A549 (cell line): ENCODE measurements around the gene STRN3. TPM values are rescaled to one million over a fixed set of nuclear protein-coding genes. Genes with fewer than 3 reads are reported as not detected.
A peak's percentile ranks its signal among the peaks of the same experiment; 100 is the strongest.

Experiments used
- ATAC-seq, 2 experiments: fragments of 200-7000 bp in 1 of 2; fragments of >200 bp in 1 of 2; cut with Nextera tagmentation in 1 of 2; cut with Tn5 transposase in 1 of 2; 3 replicates each; pipeline versions ENCODE4 v1.8.0 to v1.9.1; 2018 to 2020; ENCODE audit warnings: mild to moderate bottlenecking in 1 of 2, moderate library complexity in 1 of 2
- CTCF ChIA-PET: fragments of 300-600 bp; sonication (Branson Sonifier 250); formaldehyde crosslinking; extraction: SDS; loops from one replicate; lab custom pipeline; 2021; ENCODE audit warnings: antibody characterized with exemption, inconsistent platforms; lab: Yijun Ruan, JAX
- POLR2A ChIA-PET: fragments of 350-600 bp; formaldehyde crosslinking; extraction: SDS; loops from one replicate; lab custom pipeline; 2021; ENCODE audit warnings: antibody characterized with exemption, inconsistent platforms; lab: Yijun Ruan, JAX
- DNase-seq, 2 experiments: peaks; one replicate each; pipeline versions ENCODE4 v3.0.0 to v3.0.0-alpha.2; 2011 to 2016; ENCODE audit warnings: low read depth in 1 of 2, low spot score in 1 of 2
- FAIRE-seq: peaks from 2 replicates; lab custom pipeline; 2011; peaks lifted over from hg19 to GRCh38; lab: Jason Lieb, UNC
- H3K27ac ChIP-seq, 2 experiments: fragments of >200 bp; sonication (Bioruptor Twin); formaldehyde crosslinking; 3 replicates each; pipeline ENCODE4 v1.5.1; 2016 to 2017
- H3K4me1 ChIP-seq: fragments of >200 bp; sonication (Bioruptor Twin); formaldehyde crosslinking; 3 replicates; pipeline ENCODE4 v1.6.1; 2016
- H3K4me2 ChIP-seq: fragments of >200 bp; sonication (Bioruptor Twin); formaldehyde crosslinking; 3 replicates; pipeline ENCODE4 v1.6.1; 2016
- H3K4me3 ChIP-seq: fragments of >200 bp; sonication (Bioruptor Twin); formaldehyde crosslinking; 3 replicates; pipeline ENCODE4 v1.5.1; 2016
- H3K9me3 ChIP-seq: fragments of >200 bp; sonication (Bioruptor Twin); formaldehyde crosslinking; 3 replicates; pipeline ENCODE4 v1.6.1; 2016
- ATOH8 ChIP-seq: fragments of 250-450 bp; sonication (Bioruptor Pico); IDR thresholded peaks from 2 replicates; pipeline ENCODE4 v1.5.0; 2020; ENCODE audit warnings: low read depth, mild to moderate bottlenecking, moderate library complexity
- BCL3 ChIP-seq: fragments of >200 bp; sonication (Bioruptor Twin); formaldehyde crosslinking; IDR thresholded peaks from 3 replicates; pipeline ENCODE4 v1.6.1; 2016
- BHLHE40 ChIP-seq: IDR thresholded peaks from 2 replicates; pipeline ENCODE4 v1.6.1; 2012; ENCODE audit warnings: low read depth, low read length, inconsistent platforms
- CTCF ChIP-seq: fragments of >200 bp; sonication (Bioruptor Twin); formaldehyde crosslinking; IDR thresholded peaks from 3 replicates; pipeline ENCODE4 v1.5.1; 2016
- EHMT2 ChIP-seq: fragments of 200-600 bp; sonication (generic); IDR thresholded peaks from 2 replicates; pipeline ENCODE4 v1.6.1; 2016; ENCODE audit warnings: antibody characterized with exemption, low read depth, mild to moderate bottlenecking, moderate library complexity
- HDAC2 ChIP-seq: fragments of 200-600 bp; sonication (generic); IDR thresholded peaks from 2 replicates; pipeline ENCODE4 v1.6.1; 2016
- HMGXB4 ChIP-seq: fragments of 250-450 bp; sonication (Bioruptor Pico); IDR thresholded peaks from 2 replicates; pipeline ENCODE4 v1.5.0; 2021; ENCODE audit warnings: mild to moderate bottlenecking, moderate library complexity, borderline replicate concordance
- HOXB13 ChIP-seq: fragments of 250-450 bp; sonication (Bioruptor Pico); IDR thresholded peaks from 2 replicates; pipeline ENCODE4 v1.5.0; 2020; ENCODE audit warnings: low read depth, mild to moderate bottlenecking, moderate library complexity
- JUN ChIP-seq, 2 experiments: fragments of >200 bp; sonication (Bioruptor Twin); formaldehyde crosslinking; IDR thresholded peaks; 2 replicates in 1 of 2; 3 replicates in 1 of 2; pipeline ENCODE4 v1.6.1; 2016 to 2017
- NFE2L2 ChIP-seq: fragments of 150-350 bp; conservative IDR thresholded peaks from 2 replicates; pipeline ENCODE4 v1.6.1; 2014; ENCODE audit warnings: low read length
- NR3C1 ChIP-seq: fragments of >200 bp; sonication (Bioruptor Twin); formaldehyde crosslinking; IDR thresholded peaks from 3 replicates; pipeline ENCODE4 v1.6.1; 2017
- PBX3 ChIP-seq: IDR thresholded peaks from 2 replicates; pipeline ENCODE4 v1.6.1; 2012
- PHF8 ChIP-seq: fragments of 200-600 bp; sonication (generic); IDR thresholded peaks from 2 replicates; pipeline ENCODE4 v1.6.1; 2016; ENCODE audit warnings: low read depth, mild to moderate bottlenecking, antibody characterized with exemption, moderate library complexity, borderline replicate concordance
- POLR2A ChIP-seq: IDR thresholded peaks from 2 replicates; pipeline ENCODE4 v1.6.1; 2012; ENCODE audit warnings: mild to moderate bottlenecking, low read length
- POLR2AphosphoS2 ChIP-seq: conservative IDR thresholded peaks from 2 replicates; pipeline ENCODE4 v1.6.1; 2012; ENCODE audit warnings: low read length, improper control_type of control experiment, inconsistent platforms
- RNF2 ChIP-seq: fragments of 200-600 bp; sonication (generic); IDR thresholded peaks from 2 replicates; pipeline ENCODE4 v1.6.1; 2016; ENCODE audit warnings: low read depth, mild to moderate bottlenecking, antibody characterized with exemption, moderate library complexity, borderline replicate concordance
- SMC3 ChIP-seq: fragments of >200 bp; sonication (Bioruptor Twin); formaldehyde crosslinking; IDR thresholded peaks from 3 replicates; pipeline ENCODE4 v1.6.1; 2018; ENCODE audit warnings: inconsistent platforms
- SREBF2 ChIP-seq: fragments of 450-650 bp; IDR thresholded peaks from 2 replicates; pipeline ENCODE4 v1.6.1; 2014; ENCODE audit warnings: mild to moderate bottlenecking, moderate library complexity
- TFCP2L1 ChIP-seq: fragments of 250-450 bp; sonication (Bioruptor Pico); IDR thresholded peaks from 2 replicates; pipeline ENCODE4 v1.5.0; 2021; ENCODE audit warnings: mild to moderate bottlenecking
- WGBS: methylation state at CpG from one replicate; pipeline ENCODE4 v1.1.6; 2017; ENCODE audit errors: missing lambda C conversion rate; 5-methylcytosine and 5-hydroxymethylcytosine counted together
- polyA minus RNA-seq: library from RNA; depleted of rRNA, polyadenylated mRNA; stranded (reverse); fragments of >200 nt; gene quantifications from 2 replicates; pipeline ENCODE4 v1.2.3, GENCODE V29; 2011; rRNA and poly(A)+ RNA removed
- polyA plus RNA-seq, 4 experiments: library from polyadenylated mRNA; depleted of rRNA in 3 of 4; stranded (reverse); fragments of >200 nt; fragmentation: RNase III in 1 of 4; extraction: RNeasy Plus Mini Kit Qiagen cat#74134 plus additional on column Dnase treatment in 1 of 4; gene quantifications; 2 replicates in 3 of 4; 3 replicates in 1 of 4; pipeline ENCODE4 v1.2.3, GENCODE V29; 2011 to 2017

Gene STRN3
- 37.3 and 44.8 TPM in 2 replicates for polyA plus RNA-seq (2011; rRNA removed)
- 7.1 and 8.2 TPM in 2 replicates for polyA plus RNA-seq (2012; cell fraction: cytosol; rRNA removed)
- polyA plus RNA-seq (2012; cell fraction: nucleus; rRNA removed) = 9.0 and 11.1 TPM in 2 replicates
- 21.6 to 22.9 TPM (median 22.1 TPM) in 3 replicates for polyA plus RNA-seq (2017; fragmentation: RNase III; extraction: RNeasy Plus Mini Kit Qiagen cat#74134 plus additional on column Dnase treatment)
- polyA minus RNA-seq = 35.2 and 36.8 TPM in 2 replicates

- ChIA-PET POLR2A (interaction anchor here (0.6 to 1.9 kb wide), 19 partner anchors 9 to 431 kb away, joined by 3 to 13 read pairs (median 4); partner anchors contain the start of genes DTD2, HEATR5A and HECTD1), CTCF (interaction anchor here (0.6 to 2.3 kb wide), 7 partner anchors 13 to 56 kb away, joined by 3 to 9 read pairs (median 4); no protein-coding TSS in a partner anchor)
- no peak for DNase-seq
- Histone ChIP-seq H3K4me2 (peak within 1 kb of the TSS; percentile 87), H3K9me3 (no peaks in the 10 kb centered on the region), H3K27ac (peak within 1 kb of the TSS; percentile 99), H3K4me3 (peak within 1 kb of the TSS; percentile 99), H3K4me1 (peaks cover 47% of the 10 kb centered on the region)
- no peak; a peak in 1 of 6 replicates for ATAC-seq
- no peak for FAIRE-seq
- TF ChIP-seq PHF8 = peak; percentile 87
- TF ChIP-seq BHLHE40 = no peak
- peak; percentile 59 for TF ChIP-seq POLR2A
- TF ChIP-seq SMC3 = no peak
- TF ChIP-seq JUN (IDR thresholded peaks at IDR 0.05) = peak; percentile 63 to 70; a peak in 4 of 5 replicates
- TF ChIP-seq BCL3 = peak; percentile 75; the same call in 1 of the 3 replicates
- TF ChIP-seq CTCF = no peak
- TF ChIP-seq EHMT2 = no peak
- no CpG with 5 or more reads among the region's 31 CpGs for WGBS
These were observed at the start of gene STRN3 for GRCh38 chr14:31026077-31026449. TSS of gene STRN3 (minus strand) at chr14:31026379. CDS start at chr14:31026185, 194 bp downstream.

- ChIA-PET CTCF (interaction anchor here (1.4 to 1.5 kb wide), 2 partner anchors 11 to 19 kb away, joined by 3 to 5 read pairs; no protein-coding TSS in a partner anchor), POLR2A (no interaction called here)
- TF ChIP-seq NR3C1 (no peak), ATOH8 (CRISPR knock-in tag) (no peak), BCL3 (no peak), SREBF2 (no peak), PHF8 (no peak), POLR2AphosphoS2 (no peak), SMC3 (no peak), HDAC2 (no peak), HMGXB4 (no peak), RNF2 (no peak), TFCP2L1 (CRISPR knock-in tag) (no peak), HOXB13 (no peak), PBX3 (no peak), NFE2L2 (no peak), EHMT2 (no peak)
- Histone ChIP-seq H3K27ac (no peak overlapping the region), H3K9me3 (no peaks in the 10 kb centered on the region), H3K4me2 (no peak overlapping the region), H3K4me1 (peaks cover 6% of the 10 kb centered on the region), H3K4me3 (no peak overlapping the region)
- FAIRE-seq (no peak), DNase-seq (no peak), ATAC-seq (no peak)
- WGBS = 84% methylated on average over 2 of the region's 2 CpGs
These were observed 49.0 kb upstream of the STRN3 start for GRCh38 chr14:31075144-31075543.
